Glomerular visceral epithelial cell (primary cell): ENCODE results near the gene KRTDAP.

Experiments used
- DNase-seq: peaks from one replicate; pipeline ENCODE4 v3.0.0-alpha.2; 2016; ENCODE audit errors: extremely low spot score

Gene KRTDAP, protein sequence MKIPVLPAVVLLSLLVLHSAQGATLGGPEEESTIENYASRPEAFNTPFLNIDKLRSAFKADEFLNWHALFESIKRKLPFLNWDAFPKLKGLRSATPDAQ

DNA sequence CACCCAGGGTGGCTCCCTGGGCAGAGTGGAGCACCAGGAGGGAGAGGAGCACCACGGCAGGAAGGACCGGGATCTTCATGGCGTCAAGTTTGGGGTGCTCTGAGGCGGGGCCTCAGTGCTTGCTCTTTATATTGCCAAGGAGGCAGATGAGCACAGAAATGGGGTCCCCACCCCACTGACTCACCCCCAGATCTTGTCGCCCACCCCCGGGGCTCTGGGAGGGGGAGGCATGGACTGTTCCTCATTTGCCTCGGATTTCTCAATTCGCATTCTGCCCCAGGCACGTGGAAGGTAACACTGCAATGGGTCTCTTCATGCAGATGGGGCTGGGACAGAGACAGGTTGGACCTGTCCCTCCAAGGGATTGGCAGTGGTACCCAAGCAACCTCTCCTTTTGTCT is at the start of gene KRTDAP:
Gene KRTDAP, minus strand, starts transcription at position 101 of the 400 bp plus-strand sequence. Its CDS starts 22 bp downstream, at position 79.
- DNase-seq: no peak

DNA sequence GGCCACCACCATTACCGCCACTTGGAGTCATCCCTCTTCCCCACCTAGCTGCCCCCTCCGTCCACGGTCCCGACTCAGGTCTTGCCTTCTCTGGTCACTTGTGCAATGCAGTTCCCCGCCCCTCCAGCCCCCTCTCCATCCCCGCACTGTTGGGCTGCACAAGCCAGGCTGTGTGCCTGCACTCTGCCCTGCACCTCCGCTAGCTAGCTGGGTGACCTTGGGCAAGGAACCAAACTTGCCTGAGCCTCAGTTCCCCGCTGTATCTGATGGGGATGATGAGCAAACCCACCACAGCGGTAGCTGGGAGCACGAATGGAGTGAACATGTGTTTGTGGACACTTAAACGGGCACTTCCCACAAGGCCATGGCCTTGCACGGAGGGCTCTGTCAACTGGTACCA is 49.6 kb upstream of the KRTDAP start:
- no peak for DNase-seq

DNA sequence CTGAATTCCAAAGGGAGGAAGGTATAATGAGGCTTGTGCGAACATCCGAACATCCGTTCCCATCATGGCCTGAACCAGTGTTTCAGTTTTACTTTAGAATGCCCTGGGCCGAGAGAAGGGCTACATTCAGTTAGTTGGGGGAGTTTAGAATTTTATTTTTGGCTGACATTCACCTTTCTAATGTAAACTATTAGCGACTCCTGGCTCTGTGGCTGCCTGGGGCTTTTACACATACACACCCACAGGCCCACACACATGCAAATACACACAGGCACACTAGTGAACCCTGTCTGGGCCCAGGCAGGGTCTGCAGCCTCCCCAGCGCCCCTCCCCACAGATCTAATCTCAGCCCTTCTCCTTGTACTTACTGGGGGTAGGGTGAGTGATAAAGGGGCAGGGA is 49.0 kb upstream of the KRTDAP start:
- DNase-seq: no peak

DNA sequence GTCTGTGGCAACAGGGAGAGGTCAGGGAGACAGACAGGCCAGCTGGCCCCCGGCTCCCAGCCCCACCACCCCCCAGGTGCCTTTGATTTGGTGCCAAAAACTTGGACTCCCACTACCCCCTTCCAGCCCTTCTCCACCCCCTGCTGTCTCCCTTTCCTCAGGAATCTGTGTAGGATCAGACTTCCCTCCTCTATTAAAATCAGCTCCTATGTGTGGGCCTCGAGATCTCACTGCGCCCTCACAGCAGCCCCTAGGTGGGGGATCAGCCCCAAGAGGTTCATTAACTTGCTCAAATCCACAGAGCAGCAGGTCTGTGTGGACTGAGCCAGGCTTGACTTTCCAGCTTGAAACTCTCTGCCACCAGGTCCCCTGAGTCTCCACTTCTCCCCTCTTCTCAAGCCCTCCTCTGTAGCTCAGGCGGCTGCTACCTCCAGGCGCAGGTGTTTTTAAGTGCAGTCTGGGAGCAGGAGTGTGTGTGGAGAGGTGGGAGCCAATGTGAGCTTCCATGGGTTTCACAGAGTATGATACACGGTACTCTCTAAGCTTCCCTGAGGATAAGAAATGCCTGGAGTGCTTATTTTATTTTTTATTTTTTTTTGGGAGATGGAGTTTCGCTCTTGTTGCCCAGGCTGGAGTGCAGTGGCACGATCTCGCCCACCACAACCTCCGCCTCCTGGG is 44.7 kb upstream of the KRTDAP start:
- no peak for DNase-seq

DNA sequence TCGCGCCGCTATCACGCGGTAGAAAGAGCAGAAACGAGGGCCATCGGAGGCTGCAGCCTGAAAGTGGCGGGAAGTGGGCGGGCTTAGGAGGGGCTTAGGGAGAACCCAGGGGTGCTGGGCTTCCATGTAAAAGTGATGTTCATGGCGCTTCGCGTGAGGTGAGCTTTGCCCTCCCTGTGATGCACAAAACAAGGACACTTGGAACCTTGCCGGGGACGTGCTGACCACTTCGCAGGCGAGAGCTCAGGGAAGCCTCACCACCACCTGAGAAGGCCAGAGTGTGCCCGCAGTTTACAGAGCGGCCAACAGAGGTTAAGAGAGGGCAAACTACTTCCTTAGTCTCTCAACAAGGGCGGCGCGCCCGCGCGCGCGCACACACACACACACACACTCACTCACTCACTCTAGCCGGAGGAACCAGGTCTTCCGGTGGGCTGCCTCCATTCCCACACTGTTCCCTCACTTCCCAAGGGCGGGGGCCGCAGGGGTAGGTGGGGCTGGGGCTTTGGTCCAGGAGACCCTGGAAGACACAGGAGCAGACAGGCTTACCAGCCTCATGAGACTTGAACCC is 43.6 kb upstream of the KRTDAP start:
- peak; percentile 44 for DNase-seq

DNA sequence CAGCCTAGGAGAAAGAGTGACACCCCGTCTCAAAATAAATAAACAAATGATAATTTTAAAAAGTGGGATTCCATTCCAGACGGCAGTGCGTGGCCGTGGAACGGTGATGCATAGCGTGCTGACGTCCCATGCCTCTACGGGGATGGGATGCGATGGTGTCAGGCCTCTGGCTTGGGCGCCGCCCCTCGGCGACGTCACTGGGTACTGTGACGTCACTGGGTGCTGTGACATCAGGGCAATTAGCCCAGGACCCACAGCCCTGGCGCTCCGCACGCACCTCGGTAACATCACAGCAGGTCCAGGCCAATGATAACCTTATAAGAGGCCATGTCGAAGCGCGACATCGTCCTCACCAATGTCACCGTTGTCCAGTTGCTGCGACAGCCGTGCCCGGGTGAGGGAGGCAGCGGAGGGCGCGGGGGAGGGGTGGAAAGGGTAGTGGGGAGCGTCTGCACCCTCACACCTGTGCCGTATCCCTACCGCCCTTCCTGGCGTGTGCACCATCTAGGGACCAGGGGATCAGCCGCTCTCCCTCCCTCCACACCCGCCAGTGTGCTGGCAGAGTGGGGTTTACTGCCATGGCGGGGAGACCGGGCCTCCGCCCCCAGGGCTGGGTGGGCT is 43.0 kb upstream of the KRTDAP start, which contains the start of gene GAPDHS:
Gene GAPDHS, plus strand, starts transcription at position 256 of the 621 bp plus-strand sequence. Its CDS starts 72 bp downstream, at position 328.
- DNase-seq: no peak

DNA sequence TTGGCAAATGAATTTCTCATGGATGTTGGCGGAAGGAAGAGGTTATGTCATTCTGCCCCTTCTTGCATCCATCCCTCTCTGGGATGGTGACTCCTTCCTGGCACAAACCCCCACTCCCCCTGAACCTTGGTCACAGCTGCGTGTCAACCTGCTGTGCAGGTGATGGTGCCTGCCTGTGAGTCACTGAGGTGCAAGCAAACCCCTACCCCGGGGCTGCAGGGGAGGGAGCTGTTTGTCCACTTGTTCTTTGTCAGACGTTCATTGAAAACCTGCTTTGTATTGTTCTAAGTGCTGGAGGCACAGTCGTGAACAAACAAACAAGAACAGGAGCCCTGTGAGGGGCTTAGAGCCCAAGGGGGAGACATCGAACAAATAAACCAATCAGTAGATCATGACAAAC is 41.0 kb upstream of the KRTDAP start:
- DNase-seq: no peak

DNA sequence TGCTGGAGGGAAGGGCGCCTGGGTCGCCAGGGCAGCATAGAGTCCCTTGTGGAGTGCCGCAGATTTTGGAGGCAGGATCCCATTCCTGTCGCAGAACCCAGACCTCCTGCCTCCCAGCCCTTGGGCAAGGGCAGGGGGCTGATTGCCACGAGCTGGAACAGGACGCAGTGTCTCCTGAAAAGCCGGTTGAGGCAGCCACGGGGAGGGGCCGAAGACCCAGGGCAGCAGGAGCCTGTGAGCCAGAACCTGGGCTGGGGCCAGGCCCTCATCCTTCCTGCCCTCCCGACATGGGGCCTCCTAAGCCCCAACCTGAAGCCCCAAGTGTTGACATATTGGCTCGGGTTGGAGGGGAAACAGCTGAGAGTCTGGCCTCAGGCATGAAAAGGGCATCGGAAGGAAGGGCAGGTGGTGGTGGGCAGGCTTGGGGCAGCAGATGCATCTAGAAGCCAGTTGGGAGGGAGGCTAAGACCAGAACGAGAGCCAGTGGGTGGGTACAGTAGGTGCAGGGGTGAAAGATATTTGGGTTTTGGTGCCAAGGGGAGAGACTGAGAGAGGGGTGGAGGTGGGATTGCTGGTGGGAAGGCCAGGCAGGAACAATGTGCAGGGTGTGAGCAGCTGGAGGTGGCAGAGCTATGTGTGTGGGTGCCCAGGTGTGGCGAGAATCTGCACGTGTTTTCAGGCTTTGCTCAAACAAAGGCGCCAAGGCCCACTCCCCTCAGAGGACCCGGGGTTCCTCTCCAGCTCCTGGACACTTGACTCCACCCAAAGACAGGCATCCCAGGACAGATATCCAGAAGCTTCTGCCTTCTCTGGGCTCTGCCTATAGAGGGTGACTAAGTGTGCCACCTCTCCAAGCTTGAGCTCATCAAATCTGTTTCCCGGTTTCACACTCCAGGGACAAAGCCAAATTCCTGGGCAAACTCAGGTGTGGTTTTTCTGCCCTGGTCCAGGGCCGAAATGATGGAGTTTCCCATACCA is 39.3 kb upstream of the KRTDAP start:
- no peak for DNase-seq

DNA sequence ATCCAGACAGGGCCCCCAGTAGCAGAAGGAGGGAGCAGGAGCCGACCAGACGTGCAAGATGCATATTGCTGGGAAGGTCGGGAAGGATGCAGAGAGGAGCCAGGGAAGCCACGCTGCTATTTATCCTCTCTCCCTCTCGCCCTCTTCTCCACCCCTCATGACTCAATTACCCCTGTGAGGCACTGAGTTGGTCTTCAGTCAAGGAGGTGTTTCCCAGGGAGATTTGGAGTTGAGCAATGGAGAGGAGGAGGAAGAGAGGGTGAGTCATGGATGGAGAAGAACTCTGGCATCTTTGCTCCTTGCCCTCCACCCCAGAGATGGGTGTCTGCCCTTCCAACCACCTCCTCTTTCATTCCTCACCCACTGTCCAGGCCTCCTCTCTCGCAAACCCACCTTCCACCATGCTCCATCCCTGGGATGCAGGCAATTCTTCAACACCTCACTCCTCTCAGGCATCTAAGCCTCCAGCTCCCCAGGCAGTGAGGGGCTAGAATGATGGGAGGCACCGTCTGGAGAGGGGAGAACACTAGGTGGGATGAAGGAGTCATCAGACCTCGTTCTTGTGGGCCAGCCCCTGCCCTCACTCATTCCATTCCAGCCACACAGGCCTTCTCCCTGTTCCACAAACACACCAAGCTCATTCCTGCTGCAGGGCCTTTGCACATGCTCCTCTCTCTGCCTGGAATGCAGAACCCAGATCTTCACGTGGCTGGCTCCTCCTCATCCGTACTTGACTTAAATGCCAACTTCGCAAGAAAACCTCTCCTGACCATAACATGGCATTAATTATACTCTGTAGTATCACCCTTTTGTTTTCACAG is 38.2 kb upstream of the KRTDAP start, which contains the start of gene SBSN:
Gene SBSN, minus strand, starts transcription at position 94 of the 821 bp plus-strand sequence. Its CDS starts 30 bp downstream, at position 64.
- peak; percentile 31 for DNase-seq

DNA sequence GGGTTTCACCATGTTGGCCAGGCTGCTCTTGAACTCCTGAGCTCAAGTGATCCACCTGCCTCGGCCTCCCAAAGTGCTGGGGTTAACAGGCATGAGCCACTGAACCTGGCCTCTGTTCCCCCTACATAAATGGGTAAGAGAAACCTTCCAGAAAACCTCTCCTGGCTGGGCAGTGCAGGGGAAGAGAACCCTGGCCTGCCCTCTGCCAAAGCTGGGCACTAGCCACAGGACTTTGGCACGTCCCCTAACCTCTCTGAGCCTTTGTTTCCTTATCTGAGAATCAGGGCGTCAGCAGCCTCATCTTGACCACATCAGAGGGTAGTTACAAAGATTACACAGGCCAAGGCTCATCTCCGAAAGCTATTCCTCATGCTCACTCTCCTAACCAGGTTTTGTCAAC is 35.6 kb upstream of the KRTDAP start:
- DNase-seq: no peak

DNA sequence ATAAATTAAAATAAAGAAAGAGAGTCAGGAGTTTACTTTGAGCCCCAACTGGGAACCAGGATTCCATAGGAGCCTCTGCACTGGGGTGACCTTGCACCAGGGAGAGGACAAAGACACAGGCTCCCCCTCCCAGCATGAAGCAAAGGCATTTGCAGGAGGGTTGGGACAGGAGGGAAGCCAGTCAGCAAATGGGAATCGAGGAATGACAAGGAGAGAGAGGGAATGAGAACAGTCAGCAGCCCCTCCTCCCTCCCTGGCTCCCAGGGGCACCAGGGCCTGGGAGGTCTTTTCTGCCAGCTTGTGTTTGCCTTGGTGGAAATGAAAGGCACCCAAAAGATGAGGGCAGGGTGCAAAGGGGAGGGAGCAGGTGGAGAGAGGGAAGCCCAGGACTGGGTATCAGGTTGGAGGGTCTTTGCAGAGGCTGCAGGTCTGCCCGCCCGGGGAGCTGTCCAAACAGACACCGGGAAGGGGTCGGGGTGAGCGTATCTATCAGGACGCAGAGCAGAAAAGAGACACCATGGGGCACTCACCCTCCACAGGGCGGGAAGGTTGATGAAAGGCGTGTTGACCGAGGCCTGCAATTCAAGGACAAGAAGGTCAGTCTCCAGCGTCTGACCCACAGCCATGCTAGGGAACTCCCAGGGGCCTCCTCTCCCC is 34.0 kb upstream of the KRTDAP start:
- no peak for DNase-seq

DNA sequence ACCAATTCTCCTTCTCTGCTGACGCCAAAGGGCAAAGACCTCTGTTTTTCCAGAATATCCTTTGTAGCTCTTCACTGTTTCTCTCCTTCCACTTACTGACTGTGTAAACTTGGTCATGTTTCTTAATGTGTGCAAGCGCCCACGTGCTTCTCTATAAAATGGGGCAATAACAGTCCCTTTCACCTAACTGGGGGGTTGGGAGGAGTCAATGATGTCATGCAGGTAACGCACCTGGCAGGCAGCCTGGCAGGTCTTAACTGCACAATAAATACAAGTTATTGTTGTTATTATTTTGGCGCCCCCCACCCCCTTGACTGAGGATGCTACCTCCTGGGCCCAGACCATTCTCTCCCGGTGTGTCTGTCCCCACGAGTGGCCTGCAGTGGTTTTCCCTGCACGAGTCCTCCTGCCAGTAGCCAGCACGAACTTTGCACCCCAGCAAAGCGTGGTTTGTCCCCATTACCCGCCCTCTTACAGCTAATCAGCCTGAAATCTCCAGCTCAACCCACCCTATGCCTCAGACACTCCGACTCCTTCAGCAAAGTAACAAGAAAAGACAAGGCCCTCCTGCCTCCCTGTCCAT is 32.6 kb upstream of the KRTDAP start:
- no peak for DNase-seq

DNA sequence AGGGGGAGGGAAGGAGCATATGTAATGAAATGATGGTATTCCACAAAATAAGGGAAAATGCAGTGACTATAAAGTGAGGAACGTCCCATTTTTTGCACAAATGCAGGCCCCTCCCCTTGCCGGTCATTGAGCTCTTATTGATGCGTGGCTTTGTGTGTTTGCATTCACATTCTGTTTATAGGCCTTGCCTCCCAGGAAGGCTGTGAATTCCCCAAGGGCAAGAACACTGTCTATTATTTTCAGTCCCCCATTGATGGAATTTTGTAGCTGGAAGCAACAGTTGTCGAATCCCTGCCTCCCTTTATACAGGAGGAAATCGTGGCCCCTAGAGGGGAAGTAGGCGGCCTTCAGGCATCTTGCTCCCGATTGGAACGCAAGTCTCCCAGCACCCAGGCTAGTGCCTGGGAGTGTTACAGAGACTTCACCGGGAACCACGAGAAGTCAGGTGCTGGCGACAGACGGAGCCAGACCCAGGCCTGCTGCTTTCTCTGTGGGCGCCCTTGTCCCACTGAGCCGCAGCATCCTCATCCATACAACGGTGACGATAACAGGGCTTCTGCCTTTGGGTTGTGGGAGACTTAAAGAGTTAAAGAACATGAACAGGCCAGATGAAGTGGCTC is 31.0 kb upstream of the KRTDAP start:
- DNase-seq: no peak

DNA sequence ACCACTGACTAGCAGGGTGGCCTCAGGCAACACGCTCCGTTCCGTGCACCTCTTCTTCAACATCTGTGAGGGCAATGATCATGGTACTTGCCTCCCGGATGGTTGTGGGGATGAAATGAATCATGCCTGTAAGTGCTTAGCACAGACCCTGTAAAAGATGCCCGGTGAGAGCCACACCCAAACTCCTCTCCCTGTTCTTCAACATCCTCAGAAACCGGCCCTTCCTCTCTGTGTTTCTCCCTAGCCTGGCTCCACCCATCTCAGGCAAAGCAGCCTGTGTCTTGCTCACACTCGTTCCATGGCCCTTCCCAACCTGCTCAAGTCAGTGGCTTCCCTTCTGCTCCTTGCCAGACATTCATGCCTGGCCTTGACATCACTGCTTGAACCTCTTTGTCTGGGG is 29.0 kb upstream of the KRTDAP start:
- no peak for DNase-seq

DNA sequence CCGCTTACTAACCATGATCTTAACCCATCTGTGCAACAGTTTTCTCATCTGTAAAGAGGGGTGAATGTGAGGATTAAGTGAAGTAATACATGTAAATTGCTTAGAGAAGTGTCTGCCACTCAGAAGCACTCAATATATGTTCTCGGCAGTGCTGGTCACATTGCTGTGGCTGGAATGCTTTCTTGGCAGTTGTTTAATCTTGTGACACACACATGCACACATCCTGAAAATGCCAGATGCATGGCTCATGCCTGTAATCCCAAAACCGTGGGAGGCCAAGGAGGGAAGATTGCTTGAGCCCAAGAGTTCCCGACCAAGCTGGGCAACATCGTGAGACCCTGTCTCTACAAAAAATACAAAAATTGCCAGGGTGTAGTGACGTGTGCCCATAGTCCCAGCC is 28.0 kb upstream of the KRTDAP start:
- DNase-seq: peak; percentile 73

DNA sequence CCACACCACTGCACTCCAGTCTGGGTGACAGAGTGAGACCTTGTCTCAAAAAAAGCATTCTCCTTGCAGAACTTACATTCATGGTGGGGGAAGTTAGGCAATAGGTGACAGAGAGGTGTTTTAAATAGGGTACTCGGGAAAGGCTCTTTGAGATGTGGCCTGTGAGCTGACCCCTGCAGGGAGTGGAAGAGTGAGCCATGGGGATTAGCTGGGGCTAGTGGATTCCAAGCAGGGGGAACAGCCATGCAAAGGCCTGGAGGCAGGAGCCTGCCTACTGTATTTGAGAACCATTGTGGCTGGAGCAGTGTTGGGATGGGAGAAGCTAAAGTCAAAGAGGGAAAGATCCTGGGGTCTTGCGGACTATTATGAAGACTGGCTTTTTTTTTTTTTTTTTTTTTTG is 27.1 kb upstream of the KRTDAP start:
- DNase-seq: no peak

DNA sequence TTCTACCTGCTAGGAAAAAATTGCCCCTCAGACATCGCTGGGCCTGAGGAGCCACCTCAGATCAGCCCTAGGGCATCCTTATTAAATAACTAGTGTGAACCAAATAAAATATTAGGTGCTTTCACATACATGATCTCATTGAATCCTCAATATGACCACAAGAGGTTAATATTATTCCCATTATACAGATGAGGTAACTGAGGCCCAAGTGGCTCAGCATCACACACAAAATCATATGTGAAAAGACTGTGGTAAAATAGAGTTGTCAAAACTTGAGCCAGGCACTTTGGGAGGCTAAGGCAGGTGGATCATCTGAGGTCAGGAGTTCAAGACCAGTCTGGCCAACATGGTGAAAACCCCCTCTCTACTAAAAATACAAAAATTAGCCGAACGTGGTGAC is 26.0 kb upstream of the KRTDAP start:
- DNase-seq: no peak

DNA sequence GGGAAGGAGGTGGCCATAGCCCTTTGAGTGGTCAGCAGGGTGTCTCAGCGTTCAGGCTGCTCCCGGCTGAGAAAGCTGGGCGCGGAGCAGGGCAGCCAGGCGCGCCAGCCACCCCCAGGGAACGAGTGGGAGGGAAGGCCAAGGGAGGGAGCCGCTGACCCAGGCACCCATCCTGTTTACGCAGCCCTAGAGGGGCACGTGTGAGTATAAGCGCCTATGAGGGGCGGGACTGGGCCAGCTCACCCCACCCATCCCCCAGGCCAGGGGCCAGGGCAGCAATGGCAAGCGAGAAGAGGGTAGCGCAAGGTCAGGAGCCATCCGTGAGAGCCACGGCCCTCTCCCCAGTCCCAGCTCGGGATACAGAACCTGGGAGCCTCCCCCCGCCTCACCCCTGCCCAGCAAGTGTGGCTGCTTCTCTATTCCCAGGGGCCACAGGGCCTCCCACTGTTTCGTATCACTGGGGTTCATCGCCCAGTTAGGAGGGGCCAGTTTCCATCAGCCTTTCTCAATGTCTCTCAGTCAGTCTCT is 24.1 kb upstream of the KRTDAP start:
- DNase-seq: no peak

DNA sequence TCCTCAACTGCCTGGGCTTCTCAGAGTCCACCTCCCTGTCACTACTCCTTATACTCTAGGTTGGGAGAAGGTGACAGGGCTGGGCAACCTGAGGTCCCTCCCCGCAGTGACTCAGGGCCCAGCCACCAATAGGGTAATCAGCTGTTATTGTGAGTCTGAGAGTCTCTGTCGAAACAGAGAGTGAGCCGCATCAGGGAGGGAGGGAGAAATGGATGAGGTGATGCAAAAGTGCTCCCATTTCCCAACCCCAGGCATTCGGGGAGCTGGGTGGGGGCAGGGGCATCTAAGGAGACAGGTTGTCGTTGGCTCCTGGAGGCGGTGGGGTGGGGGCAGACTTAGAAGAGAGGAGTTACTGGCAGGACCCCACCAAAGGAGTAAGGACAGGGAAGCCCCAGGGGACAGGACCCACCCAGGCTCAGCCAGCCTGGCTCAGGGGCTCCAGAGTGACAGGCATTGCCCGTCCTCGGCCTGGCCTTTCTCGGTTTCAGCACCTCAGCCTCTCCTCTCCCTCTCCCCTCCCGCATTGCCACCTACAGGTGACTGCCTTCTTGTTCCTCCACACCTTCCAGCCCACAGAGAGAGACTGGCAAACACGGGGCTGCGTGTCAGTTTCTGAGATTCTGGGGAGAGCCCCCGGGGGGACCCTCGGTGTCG is 23.5 kb upstream of the KRTDAP start, which contains the start of gene DMKN:
Gene DMKN, minus strand, starts transcription at position 22 of the 654 bp plus-strand sequence. CDS start 174 bp downstream, outside the sequence.
- no peak for DNase-seq
